Transverse colon (tissue), 4 donors: ENCODE results near the gene LSM14B.

Source experiments
- POLR2A ChIP-seq: fragments of 450-650 bp; IDR thresholded peaks from one replicate; pipeline ENCODE4 v1.6.1; 2016; ENCODE audit warnings: antibody characterized with exemption, mild to moderate bottlenecking, moderate library complexity
- POLR2AphosphoS5 ChIP-seq, 3 donors: sonication (generic); formaldehyde crosslinking; IDR thresholded peaks; one replicate each; pipeline ENCODE4 v1.6.1; 2016; ENCODE audit warnings: antibody characterized with exemption in 3 of 3
- TF ChIP-seq, protein P1 (sequence below), 5 experiments: fragments of 200-600 bp in 3 of 5; fragments of 450-650 bp in 2 of 5; sonication (generic) in 3 of 5; IDR thresholded peaks; 1 replicate in 2 of 5; 2 replicates in 3 of 5; pipeline ENCODE4 v1.5.1; 2016 to 2017; ENCODE audit warnings: antibody characterized with exemption in 5 of 5, inconsistent platforms in 3 of 5, mild to moderate bottlenecking in 2 of 5, moderate library complexity in 1 of 5

DNA sequence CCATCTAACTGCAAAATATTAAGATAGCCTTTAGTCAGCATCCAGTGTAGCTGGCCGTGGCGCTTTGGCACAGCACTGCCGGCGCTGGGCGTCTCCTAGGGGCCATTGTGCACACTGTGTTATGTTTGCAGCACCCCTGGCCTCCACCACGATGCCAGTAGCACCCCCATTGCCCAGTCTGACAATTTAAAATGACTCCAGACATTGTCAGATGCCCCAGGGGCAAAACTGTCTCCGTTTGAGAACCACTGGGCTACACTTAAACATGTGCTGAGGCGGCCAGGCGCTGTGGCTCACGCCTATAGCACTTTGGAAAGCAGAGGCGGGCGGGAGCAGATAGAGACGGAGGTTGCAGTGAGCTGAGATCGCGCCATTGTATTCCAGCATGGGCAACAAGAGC is 54.6 kb downstream of the LSM14B start:
- TF ChIP-seq, protein P1, sequence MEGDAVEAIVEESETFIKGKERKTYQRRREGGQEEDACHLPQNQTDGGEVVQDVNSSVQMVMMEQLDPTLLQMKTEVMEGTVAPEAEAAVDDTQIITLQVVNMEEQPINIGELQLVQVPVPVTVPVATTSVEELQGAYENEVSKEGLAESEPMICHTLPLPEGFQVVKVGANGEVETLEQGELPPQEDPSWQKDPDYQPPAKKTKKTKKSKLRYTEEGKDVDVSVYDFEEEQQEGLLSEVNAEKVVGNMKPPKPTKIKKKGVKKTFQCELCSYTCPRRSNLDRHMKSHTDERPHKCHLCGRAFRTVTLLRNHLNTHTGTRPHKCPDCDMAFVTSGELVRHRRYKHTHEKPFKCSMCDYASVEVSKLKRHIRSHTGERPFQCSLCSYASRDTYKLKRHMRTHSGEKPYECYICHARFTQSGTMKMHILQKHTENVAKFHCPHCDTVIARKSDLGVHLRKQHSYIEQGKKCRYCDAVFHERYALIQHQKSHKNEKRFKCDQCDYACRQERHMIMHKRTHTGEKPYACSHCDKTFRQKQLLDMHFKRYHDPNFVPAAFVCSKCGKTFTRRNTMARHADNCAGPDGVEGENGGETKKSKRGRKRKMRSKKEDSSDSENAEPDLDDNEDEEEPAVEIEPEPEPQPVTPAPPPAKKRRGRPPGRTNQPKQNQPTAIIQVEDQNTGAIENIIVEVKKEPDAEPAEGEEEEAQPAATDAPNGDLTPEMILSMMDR (IDR thresholded peaks at IDR 0.05), result no peak
- TF ChIP-seq POLR2AphosphoS5 (IDR thresholded peaks at IDR 0.05) (no peak), POLR2A (no peak)
